Thyroid gland (tissue), 4 donors: ENCODE results near the gene PDCL2.

Experiments used
- CTCF ChIP-seq, 6 experiments: fragments of 200-600 bp in 3 of 6; fragments of 450-650 bp in 3 of 6; sonication (generic) in 3 of 6; IDR thresholded peaks; one replicate each; pipeline ENCODE4 v1.5.1; 2016 to 2019; ENCODE audit warnings: antibody characterized with exemption in 6 of 6, mild to moderate bottlenecking in 2 of 6, inconsistent platforms in 1 of 6, moderate library complexity in 1 of 6
- POLR2A ChIP-seq, 2 donors: fragments of 450-650 bp; IDR thresholded peaks; one replicate each; pipeline ENCODE4 v1.6.1; 2017; ENCODE audit warnings: antibody characterized with exemption in 2 of 2, mild to moderate bottlenecking in 2 of 2, moderate library complexity in 1 of 2

- no peak for TF ChIP-seq CTCF (IDR thresholded peaks at IDR 0.05)
- no peak for TF ChIP-seq POLR2A (IDR thresholded peaks at IDR 0.05)
Measured at GRCh38 chr4:55612341-55612740, 20.3 kb upstream of the PDCL2 start.
